HG03135 (cell line): ENCODE data around the gene TSPAN4.

Experiments used
- ATAC-seq: cut with Tn5 transposase; IDR thresholded peaks from one replicate; pipeline ENCODE4 v1.9.1; 2021; ENCODE audit warnings: mild to moderate bottlenecking, moderate library complexity; ENCODE audit not compliant: unreplicated experiment

Gene TSPAN4

GRCh38 chr11:862696-863022 is 20.0 kb downstream of the TSPAN4 start:
- ATAC-seq, result no peak

GRCh38 chr11:863023-863909 is 20.6 kb downstream of the TSPAN4 start:
- no peak for ATAC-seq

GRCh38 chr11:863910-864827 is 21.5 kb downstream of the TSPAN4 start:
- no peak for ATAC-seq

- no peak for ATAC-seq
Measured at GRCh38 chr11:864898-865297, 22.2 kb downstream of the TSPAN4 start.

- no peak for ATAC-seq
Measured at GRCh38 chr11:865462-866430, 23.1 kb downstream of the TSPAN4 start.

GRCh38 chr11:866481-866880 is 23.8 kb downstream of the TSPAN4 start:
- ATAC-seq, result no peak

GRCh38 chr11:867856-868358 is 25.3 kb downstream of the TSPAN4 start:
- no peak for ATAC-seq

GRCh38 chr11:868394-868793 is 25.7 kb downstream of the TSPAN4 start:
- ATAC-seq, result no peak

- ATAC-seq, result no peak
Measured at GRCh38 chr11:868802-869201, 26.1 kb downstream of the TSPAN4 start.

- no peak for ATAC-seq
Measured at GRCh38 chr11:869399-870126, 26.9 kb downstream of the TSPAN4 start.

- ATAC-seq, result no peak
Measured at GRCh38 chr11:870127-870413, 27.4 kb downstream of the TSPAN4 start.

GRCh38 chr11:870418-870817 is 27.8 kb downstream of the TSPAN4 start:
- ATAC-seq, result no peak

GRCh38 chr11:871472-871871 is 28.8 kb downstream of the TSPAN4 start:
- no peak for ATAC-seq

- no peak for ATAC-seq
Measured at GRCh38 chr11:872799-873198, 30.1 kb downstream of the TSPAN4 start.

- no peak for ATAC-seq
Measured at GRCh38 chr11:873706-874105, 31.1 kb downstream of the TSPAN4 start.

GRCh38 chr11:875203-875602 is 32.6 kb downstream of the TSPAN4 start:
- ATAC-seq, result no peak

- ATAC-seq, result no peak
Measured at GRCh38 chr11:875769-876301, 33.2 kb downstream of the TSPAN4 start.

GRCh38 chr11:876545-876944 is 33.9 kb downstream of the TSPAN4 start:
- ATAC-seq, result no peak

GRCh38 chr11:877565-877964 is 34.9 kb downstream of the TSPAN4 start:
- no peak for ATAC-seq

- ATAC-seq, result no peak
Measured at GRCh38 chr11:880447-880846, 37.8 kb downstream of the TSPAN4 start.
